HG02852 (cell line): Measurements from ENCODE around the gene HPCAL4.

Experiments
- ATAC-seq: cut with Tn5 transposase; IDR thresholded peaks from one replicate; pipeline ENCODE4 v1.9.1; 2021; ENCODE audit warnings: mild to moderate bottlenecking, moderate library complexity; ENCODE audit not compliant: unreplicated experiment

Gene HPCAL4

GRCh38 chr1:39704757-39705156 is 13.5 kb upstream of the HPCAL4 start:
- no peak for ATAC-seq

- ATAC-seq = no peak
Observed at GRCh38 chr1:39701049-39701439, 9.8 kb upstream of the HPCAL4 start.

- no peak for ATAC-seq
Observed at GRCh38 chr1:39700348-39700747, 9.1 kb upstream of the HPCAL4 start.

- no peak for ATAC-seq
Observed at GRCh38 chr1:39699419-39699818, 8.2 kb upstream of the HPCAL4 start.

- no peak for ATAC-seq
Observed at GRCh38 chr1:39698568-39698967, 7.3 kb upstream of the HPCAL4 start.

- ATAC-seq = no peak
Observed at GRCh38 chr1:39696448-39696847, 5.2 kb upstream of the HPCAL4 start.

- ATAC-seq = no peak
Observed at GRCh38 chr1:39695016-39695415, 3.8 kb upstream of the HPCAL4 start.

- ATAC-seq = no peak
Observed at GRCh38 chr1:39694026-39694425, 2.8 kb upstream of the HPCAL4 start.

GRCh38 chr1:39692152-39693074 is 1.2 kb upstream of the HPCAL4 start:
- no peak for ATAC-seq

GRCh38 chr1:39690794-39691382 is 345 bp downstream of the HPCAL4 start:
- ATAC-seq = no peak

- ATAC-seq = no peak
Observed at GRCh38 chr1:39690225-39690624, 1.0 kb downstream of the HPCAL4 start.

GRCh38 chr1:39689635-39690034 is 1.6 kb downstream of the HPCAL4 start:
- ATAC-seq = no peak

- no peak for ATAC-seq
Observed at GRCh38 chr1:39689214-39689613, 2.0 kb downstream of the HPCAL4 start.

GRCh38 chr1:39688706-39689105 is 2.5 kb downstream of the HPCAL4 start:
- no peak for ATAC-seq

- no peak for ATAC-seq
Observed at GRCh38 chr1:39687243-39687642, 4.0 kb downstream of the HPCAL4 start.

GRCh38 chr1:39685071-39685470 is 6.2 kb downstream of the HPCAL4 start:
- no peak for ATAC-seq

- no peak for ATAC-seq
Observed at GRCh38 chr1:39684313-39684664, 6.9 kb downstream of the HPCAL4 start.

GRCh38 chr1:39683591-39684312 is 7.5 kb downstream of the HPCAL4 start:
- ATAC-seq = no peak

- no peak for ATAC-seq
Observed at GRCh38 chr1:39681999-39682398, 9.2 kb downstream of the HPCAL4 start.

GRCh38 chr1:39681294-39681693 is 9.9 kb downstream of the HPCAL4 start:
- no peak for ATAC-seq

- no peak for ATAC-seq
Observed at GRCh38 chr1:39680751-39681150, 10.5 kb downstream of the HPCAL4 start.

- ATAC-seq = no peak
Observed at GRCh38 chr1:39679821-39680220, 11.4 kb downstream of the HPCAL4 start.
